Tibial nerve (tissue), 3 donors: ENCODE results near the gene JPH4.

Experiments used
- POLR2A ChIP-seq, 2 donors: fragments of 450-650 bp; IDR thresholded peaks; one replicate each; pipeline ENCODE4 v1.6.1; 2017; ENCODE audit warnings: antibody characterized with exemption in 2 of 2, mild to moderate bottlenecking in 2 of 2, moderate library complexity in 2 of 2
- TF ChIP-seq, protein P1 (sequence below), 5 experiments: fragments of 200-600 bp in 3 of 5; fragments of 450-650 bp in 2 of 5; sonication (generic) in 3 of 5; IDR thresholded peaks; one replicate each; pipeline ENCODE4 v1.5.1; 2016 to 2019; ENCODE audit warnings: antibody characterized with exemption in 5 of 5, mild to moderate bottlenecking in 3 of 5, moderate library complexity in 2 of 5

DNA sequence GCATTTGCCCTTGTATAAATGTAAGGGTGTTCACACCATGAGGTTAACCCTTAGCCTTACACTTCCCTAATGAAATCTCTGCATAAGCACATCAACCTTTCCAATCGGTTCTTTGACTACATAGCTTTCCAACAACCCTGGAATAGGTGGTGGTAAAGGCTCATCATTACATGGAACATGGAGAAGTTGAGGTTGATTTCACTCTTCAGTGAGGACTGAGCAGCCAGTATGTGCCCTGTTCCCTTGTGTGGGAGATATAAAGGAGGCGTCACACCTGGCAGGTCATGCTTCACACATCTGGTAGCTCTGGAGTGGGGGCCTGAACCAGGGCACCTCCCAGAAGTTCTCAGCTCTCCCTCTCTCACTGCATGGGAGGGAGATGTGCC is 21.7 kb upstream of the JPH4 start:
- TF ChIP-seq, protein P1, sequence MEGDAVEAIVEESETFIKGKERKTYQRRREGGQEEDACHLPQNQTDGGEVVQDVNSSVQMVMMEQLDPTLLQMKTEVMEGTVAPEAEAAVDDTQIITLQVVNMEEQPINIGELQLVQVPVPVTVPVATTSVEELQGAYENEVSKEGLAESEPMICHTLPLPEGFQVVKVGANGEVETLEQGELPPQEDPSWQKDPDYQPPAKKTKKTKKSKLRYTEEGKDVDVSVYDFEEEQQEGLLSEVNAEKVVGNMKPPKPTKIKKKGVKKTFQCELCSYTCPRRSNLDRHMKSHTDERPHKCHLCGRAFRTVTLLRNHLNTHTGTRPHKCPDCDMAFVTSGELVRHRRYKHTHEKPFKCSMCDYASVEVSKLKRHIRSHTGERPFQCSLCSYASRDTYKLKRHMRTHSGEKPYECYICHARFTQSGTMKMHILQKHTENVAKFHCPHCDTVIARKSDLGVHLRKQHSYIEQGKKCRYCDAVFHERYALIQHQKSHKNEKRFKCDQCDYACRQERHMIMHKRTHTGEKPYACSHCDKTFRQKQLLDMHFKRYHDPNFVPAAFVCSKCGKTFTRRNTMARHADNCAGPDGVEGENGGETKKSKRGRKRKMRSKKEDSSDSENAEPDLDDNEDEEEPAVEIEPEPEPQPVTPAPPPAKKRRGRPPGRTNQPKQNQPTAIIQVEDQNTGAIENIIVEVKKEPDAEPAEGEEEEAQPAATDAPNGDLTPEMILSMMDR (IDR thresholded peaks at IDR 0.05), result no peak
- no peak for TF ChIP-seq POLR2A (IDR thresholded peaks at IDR 0.05)
